HG03460 (cell line): Measurements from ENCODE around the gene SOCS6.
"Not testable (repeated sequence)": the region's sequence is repeated elsewhere in the genome, so short reads cannot be mapped to it uniquely, and the experiment has no call there.

ENCODE experiments used
- ATAC-seq: cut with Tn5 transposase; IDR thresholded peaks from one replicate; pipeline ENCODE4 v1.9.1; 2021; ENCODE audit not compliant: unreplicated experiment

The SOCS6 gene

GRCh38 chr18:70288851-70289328 lies at the start of gene SOCS6:
TSS of gene SOCS6 (plus strand) at chr18:70289045. CDS start at chr18:70324669, 35,624 bp downstream.
- peak; percentile 62 for ATAC-seq

GRCh38 chr18:70243131-70243929 lies 45.5 kb upstream of the SOCS6 start:
- ATAC-seq = no peak

GRCh38 chr18:70246061-70246466 lies 42.8 kb upstream of the SOCS6 start:
- ATAC-seq = no peak

GRCh38 chr18:70249118-70249517 lies 39.7 kb upstream of the SOCS6 start:
- no peak for ATAC-seq

- ATAC-seq = not testable (repeated sequence)
These were observed 39.0 kb upstream of the SOCS6 start for GRCh38 chr18:70249861-70250260.

- ATAC-seq = no peak
These were observed 38.1 kb upstream of the SOCS6 start for GRCh38 chr18:70250781-70251180.

GRCh38 chr18:70256184-70256583 lies 32.7 kb upstream of the SOCS6 start:
- no peak for ATAC-seq

GRCh38 chr18:70256994-70257393 lies 31.9 kb upstream of the SOCS6 start:
- ATAC-seq = no peak

GRCh38 chr18:70258243-70258642 lies 30.6 kb upstream of the SOCS6 start:
- no peak for ATAC-seq

GRCh38 chr18:70260683-70261082 lies 28.2 kb upstream of the SOCS6 start:
- ATAC-seq = no peak

GRCh38 chr18:70261141-70261788 lies 27.6 kb upstream of the SOCS6 start:
- ATAC-seq = no peak

GRCh38 chr18:70263336-70263735 lies 25.5 kb upstream of the SOCS6 start:
- no peak for ATAC-seq

- ATAC-seq = no peak
These were observed 17.1 kb upstream of the SOCS6 start for GRCh38 chr18:70271742-70272141.

- no peak for ATAC-seq
These were observed 15.8 kb upstream of the SOCS6 start for GRCh38 chr18:70273021-70273420.

- ATAC-seq = no peak
These were observed 12.2 kb upstream of the SOCS6 start for GRCh38 chr18:70276416-70277191.

GRCh38 chr18:70279470-70279869 lies 9.4 kb upstream of the SOCS6 start:
- no peak for ATAC-seq

- ATAC-seq = no peak
These were observed 8.6 kb upstream of the SOCS6 start for GRCh38 chr18:70280007-70280925.

- ATAC-seq = no peak
These were observed 3.7 kb upstream of the SOCS6 start for GRCh38 chr18:70284976-70285620.

GRCh38 chr18:70287731-70288130 lies 1.1 kb upstream of the SOCS6 start:
- ATAC-seq = no peak
